OCI-LY7 (cell line): ENCODE data around the gene ELOVL1. TPM values are rescaled to one million over a fixed set of nuclear protein-coding genes. Genes with fewer than 3 reads are reported as not detected.

Experiments
- Bru-seq: library from RNA; stranded (reverse); fragments of 400-500 nt; gene quantifications from one replicate; lab custom pipeline; 2021; lab: Mats Ljungman, UMichigan
- BruChase-seq, 2 experiments: library from RNA; stranded (reverse); fragments of 400-500 nt; gene quantifications; one replicate each; lab custom pipeline; 2021; lab: Mats Ljungman, UMichigan
- BruUV-seq: library from RNA; stranded (reverse); fragments of 400-500 nt; replicated peaks from 2 replicates; lab custom pipeline; 2021; lab: Mats Ljungman, UMichigan
- CTCF ChIA-PET: fragments of 300-600 bp; sonication (Branson Sonifier 250); formaldehyde crosslinking; loops from one replicate; lab custom pipeline; 2022; ENCODE audit warnings: antibody characterized with exemption; ENCODE audit not compliant: unreplicated experiment; lab: Charles Lee
- POLR2A ChIA-PET: fragments of 300-600 bp; sonication (Branson Sonifier 250); formaldehyde crosslinking; loops from one replicate; lab custom pipeline; 2022; ENCODE audit warnings: antibody characterized with exemption; lab: Charles Lee
- DNase-seq: peaks from one replicate; pipeline ENCODE4 v3.0.0-alpha.2; 2015; ENCODE audit warnings: low spot score
- H2AFZ ChIP-seq: fragments of 200-600 bp; sonication (generic), shearing (Covaris generic); 2 replicates; pipeline ENCODE4 v1.6.1; 2014; ENCODE audit warnings: mild to moderate bottlenecking, antibody characterized with exemption, low read length, moderate library complexity
- H3K27ac ChIP-seq: fragments of 200-600 bp; sonication (generic); 2 replicates; pipeline ENCODE4 v1.5.1; 2014; ENCODE audit warnings: mixed run types, low read depth, mild to moderate bottlenecking, moderate library complexity, low read length, inconsistent platforms; ENCODE audit not compliant: poor library complexity, severe bottlenecking
- H3K36me3 ChIP-seq: fragments of 200-600 bp; sonication (generic); 2 replicates; pipeline ENCODE4 v1.6.1; 2014; ENCODE audit warnings: mild to moderate bottlenecking, antibody characterized with exemption, low read length, moderate library complexity, mixed read lengths; ENCODE audit not compliant: insufficient read depth
- H3K4me1 ChIP-seq: fragments of 200-600 bp; sonication (generic); 2 replicates; pipeline ENCODE4 v1.5.1; 2014; ENCODE audit warnings: mild to moderate bottlenecking, low read length; ENCODE audit not compliant: insufficient read depth, poor library complexity, severe bottlenecking
- H3K4me2 ChIP-seq: fragments of 200-600 bp; sonication (generic); 2 replicates; pipeline ENCODE4 v1.6.1; 2014; ENCODE audit warnings: mild to moderate bottlenecking, low read length
- H3K4me3 ChIP-seq: fragments of 200-600 bp; sonication (generic); 2 replicates; pipeline ENCODE4 v1.5.1; 2014; ENCODE audit warnings: mild to moderate bottlenecking, low read depth, low read length; ENCODE audit not compliant: poor library complexity, severe bottlenecking
- H3K79me2 ChIP-seq: fragments of 200-600 bp; sonication (generic); 2 replicates; pipeline ENCODE4 v1.6.1; 2016; ENCODE audit warnings: low read depth, mild to moderate bottlenecking, low read length, moderate library complexity, mixed read lengths; ENCODE audit not compliant: insufficient read depth
- H3K9me2 ChIP-seq: fragments of 200-600 bp; sonication (generic); 2 replicates; pipeline ENCODE4 v1.6.1; 2016; ENCODE audit warnings: mild to moderate bottlenecking, low read length, mixed read lengths; ENCODE audit not compliant: insufficient read depth
- H3K9me3 ChIP-seq: fragments of 200-600 bp; sonication (generic); 2 replicates; pipeline ENCODE4 v1.6.1; 2014; ENCODE audit warnings: mild to moderate bottlenecking, mixed run types, low read length, mixed read lengths
- H4K20me1 ChIP-seq: fragments of 200-600 bp; sonication (generic); 2 replicates; pipeline ENCODE4 v1.6.1; 2014; ENCODE audit warnings: mild to moderate bottlenecking, antibody characterized with exemption, low read length, moderate library complexity, mixed read lengths; ENCODE audit not compliant: insufficient read depth
- EZH2phosphoT487 ChIP-seq: fragments of 200-600 bp; sonication (generic); IDR thresholded peaks from 2 replicates; pipeline ENCODE4 v1.6.1; 2018; ENCODE audit warnings: low read depth, borderline replicate concordance, mild to moderate bottlenecking, mixed run types, antibody characterized with exemption, low read length, moderate library complexity, mixed read lengths
- intact Hi-C: fragments of 100-400 bp; cut with micrococcal nuclease; formaldehyde crosslinking; loops from one replicate; pipeline ENCODE4 v1.10.0; 2022; ENCODE audit not compliant: unreplicated experiment
- long read RNA-seq: library from polyadenylated mRNA; stranded (forward); transcript quantifications from one replicate; pipeline ENCODE4 v2.0.0, GENCODE V29; 2022
- total RNA-seq, 2 experiments: library from RNA; depleted of rRNA in 1 of 2; stranded (reverse); fragments of >200 nt in 1 of 2; shearing (Covaris generic) in 1 of 2; gene quantifications; 2 replicates each; pipeline ENCODE4 v1.2.3, GENCODE V29; 2014 to 2022
- TF ChIP-seq, protein P1 (sequence below): fragments of 200-600 bp; sonication (generic); conservative IDR thresholded peaks from 2 replicates; pipeline ENCODE4 v1.5.1; 2014; ENCODE audit warnings: mild to moderate bottlenecking, antibody characterized with exemption, low read length, moderate library complexity, mixed read lengths

ELOVL1 gene
- 24.4 and 35.9 TPM in 2 replicates for total RNA-seq (2014; rRNA removed; shearing (Covaris generic))
- 38.2 and 43.9 TPM in 2 replicates for total RNA-seq (2022)
- percentile 62 among the genes with signal in this experiment for Bru-seq, nascent RNA
- percentile 68 among the genes with signal in this experiment for BruChase-seq, experiment 1, labeled RNA remaining after a 6-hour chase
- BruChase-seq, experiment 2, labeled RNA remaining after a 2-hour chase: percentile 84 among the genes with signal in this experiment
- long read RNA-seq, transcript ELOVL1-201 (8 exons, 1,477 nt): major isoform, 14 of 24 reads
- long read RNA-seq, partial matches to known transcripts: 4 of 24 reads
- long read RNA-seq, other reads (novel, unspliced or antisense): 4 of 24 reads

DNA sequence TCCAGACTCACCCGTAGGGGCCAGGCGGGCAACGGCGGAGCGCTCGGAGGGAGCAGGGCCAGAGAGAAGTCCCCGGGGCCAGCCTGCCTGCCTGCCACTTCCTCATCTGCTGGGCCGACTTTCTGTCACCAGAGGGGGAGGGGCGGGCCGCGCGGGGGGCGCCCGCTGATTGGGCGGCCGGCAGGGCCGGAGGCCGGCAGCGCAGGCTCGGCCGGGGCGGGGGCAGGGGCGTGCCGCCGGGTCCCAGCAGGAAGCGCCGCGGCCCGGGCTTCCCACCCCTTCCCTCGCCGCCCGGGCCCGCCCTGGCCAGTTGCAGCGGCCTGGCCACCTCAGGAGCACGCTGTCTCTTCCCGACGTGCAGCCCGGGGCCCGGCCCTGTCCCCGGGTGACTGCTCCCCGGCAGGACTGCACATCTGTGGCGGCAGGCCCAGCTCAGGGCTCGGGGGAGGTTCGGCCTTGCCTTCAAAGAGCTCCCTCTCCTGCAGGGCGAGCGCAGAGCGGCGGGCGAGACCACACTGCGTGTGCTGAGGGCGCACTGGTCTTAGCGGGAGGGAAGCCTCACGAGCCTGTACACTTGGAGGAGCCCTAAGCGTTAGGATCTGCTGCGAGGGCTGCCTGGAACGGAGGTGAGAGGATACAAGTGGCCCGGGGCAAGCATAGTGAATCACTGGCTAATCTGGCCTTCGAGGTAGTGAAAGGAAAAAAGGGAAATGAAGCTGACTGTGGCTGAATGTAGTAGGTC, at the start of gene ELOVL1:
Gene ELOVL1, minus strand, starts transcription at position 108 of the 742 bp plus-strand sequence. CDS start 2,402 bp downstream, outside the sequence.
- ChIA-PET POLR2A (interaction anchor here (0.7 to 1.4 kb wide), 8 partner anchors 8 to 282 kb away, joined by 3 to 13 read pairs (median 4); partner anchors contain the start of genes CDC20, KDM4A, MED8 and SZT2), CTCF (interaction anchor here (1.0 kb wide), 2 partner anchors 10 to 46 kb away, joined by 3 to 6 read pairs; no protein-coding TSS in a partner anchor)
- intact Hi-C loops: loop anchor here (1.0 kb wide), 2 partner anchors 10 to 21 kb away; partner anchors contain the start of genes CDC20, MED8 and SZT2
- Histone ChIP-seq H4K20me1 (no peaks in the 10 kb centered on the region), H3K36me3 (peaks cover 25% of the 10 kb centered on the region), H3K9me3 (no peaks in the 10 kb centered on the region), H3K9me2 (no peaks in the 10 kb centered on the region), H3K27ac (peak within 1 kb of the TSS; percentile 76), H3K79me2 (peaks cover 12% of the 10 kb centered on the region; the same call in 1 of the 2 replicates), H3K4me2 (peak within 1 kb of the TSS; percentile 98), H3K4me1 (peaks cover 18% of the 10 kb centered on the region), H3K4me3 (peak within 1 kb of the TSS; percentile 93), H2AFZ (peak within 1 kb of the TSS; percentile 7; the same call in 1 of the 2 replicates)
- BruUV-seq: no TSS peak
- TF ChIP-seq EZH2phosphoT487: no peak
- TF ChIP-seq, protein P1, sequence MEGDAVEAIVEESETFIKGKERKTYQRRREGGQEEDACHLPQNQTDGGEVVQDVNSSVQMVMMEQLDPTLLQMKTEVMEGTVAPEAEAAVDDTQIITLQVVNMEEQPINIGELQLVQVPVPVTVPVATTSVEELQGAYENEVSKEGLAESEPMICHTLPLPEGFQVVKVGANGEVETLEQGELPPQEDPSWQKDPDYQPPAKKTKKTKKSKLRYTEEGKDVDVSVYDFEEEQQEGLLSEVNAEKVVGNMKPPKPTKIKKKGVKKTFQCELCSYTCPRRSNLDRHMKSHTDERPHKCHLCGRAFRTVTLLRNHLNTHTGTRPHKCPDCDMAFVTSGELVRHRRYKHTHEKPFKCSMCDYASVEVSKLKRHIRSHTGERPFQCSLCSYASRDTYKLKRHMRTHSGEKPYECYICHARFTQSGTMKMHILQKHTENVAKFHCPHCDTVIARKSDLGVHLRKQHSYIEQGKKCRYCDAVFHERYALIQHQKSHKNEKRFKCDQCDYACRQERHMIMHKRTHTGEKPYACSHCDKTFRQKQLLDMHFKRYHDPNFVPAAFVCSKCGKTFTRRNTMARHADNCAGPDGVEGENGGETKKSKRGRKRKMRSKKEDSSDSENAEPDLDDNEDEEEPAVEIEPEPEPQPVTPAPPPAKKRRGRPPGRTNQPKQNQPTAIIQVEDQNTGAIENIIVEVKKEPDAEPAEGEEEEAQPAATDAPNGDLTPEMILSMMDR: peak; percentile 63
- peak; percentile 92 for DNase-seq

DNA sequence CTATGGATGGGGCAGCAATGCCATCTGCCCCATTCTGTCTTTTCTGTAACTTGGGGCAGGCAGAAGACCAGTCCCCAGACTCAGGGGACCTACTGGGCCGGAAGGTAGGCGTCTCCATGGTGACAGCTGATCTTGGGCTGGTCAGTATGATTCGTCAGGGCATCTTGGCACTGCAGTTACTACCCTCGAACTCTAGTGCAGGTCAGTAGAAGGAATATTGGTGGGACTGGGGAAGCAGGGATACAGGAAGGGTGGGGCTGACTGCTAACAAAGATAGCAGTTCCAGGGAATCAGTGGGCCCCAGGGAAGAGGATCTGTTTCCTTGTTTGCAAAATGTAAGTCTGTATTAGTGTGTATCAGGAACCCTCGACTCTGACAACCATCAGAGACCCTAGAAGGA, 48.1 kb upstream of the ELOVL1 start:
- DNase-seq: no peak
- Histone ChIP-seq H4K20me1 (no peaks in the 10 kb centered on the region), H3K4me2 (no peak overlapping the region), H3K9me2 (no peaks in the 10 kb centered on the region), H3K27ac (no peak overlapping the region), H3K79me2 (no peaks in the 10 kb centered on the region), H3K9me3 (no peaks in the 10 kb centered on the region), H2AFZ (no peak overlapping the region), H3K4me1 (no peaks in the 10 kb centered on the region), H3K36me3 (peaks cover 39% of the 10 kb centered on the region), H3K4me3 (no peak overlapping the region)
- POLR2A ChIA-PET: interaction anchor here (0.6 kb wide), 1 partner anchor 66 kb away, joined by 6 read pairs; no protein-coding TSS in a partner anchor
- CTCF ChIA-PET: interaction anchor here (2.0 kb wide), 1 partner anchor 178 kb away, joined by 10 read pairs; no protein-coding TSS in a partner anchor
- TF ChIP-seq EZH2phosphoT487: no peak
- TF ChIP-seq, protein P1: no peak
- no TSS peak for BruUV-seq
- intact Hi-C loops: no loop called here
